Measurements from ENCODE around the gene RFFL.

RFFL gene

GRCh38 chr17:34991606-34992005 is 71.9 kb downstream of the RFFL start:
- Histone ChIP-seq H3K36me3 (ENCODE audit: control insufficient read depth, low read length) (peaks cover 92% of the 10 kb centered on the region), H3K4me2 (ENCODE audit: low read length) (no peak overlapping the region), H3K4me3 (ENCODE audit: low read length) (no peak overlapping the region)

GRCh38 chr17:34990921-34991365 is 72.6 kb downstream of the RFFL start:
- no peaks in the 10 kb centered on the region; the same call in 1 of the 2 replicates for H3F3A ChIP-seq (ENCODE audit: control insufficient read depth, insufficient read depth)
- TF ChIP-seq EZH2phosphoT487 (IDR thresholded peaks at IDR 0.05; ENCODE audit: borderline replicate concordance, low read length) (no peak), CTCF (IDR thresholded peaks at IDR 0.05; ENCODE audit: low read depth, low read length, poor library complexity, severe bottlenecking) (no peak)
- no peaks in the 10 kb centered on the region for H3K4me1 ChIP-seq (ENCODE audit: control insufficient read depth, low read length)
- H3K4me3 ChIP-seq (ENCODE audit: low read length) = no peak overlapping the region
- no peak overlapping the region for H3K4me2 ChIP-seq (ENCODE audit: low read length)
- H3K9me2 ChIP-seq (replicated peaks; ENCODE audit: control insufficient read depth, low read length) = no peaks in the 10 kb centered on the region
- H4K20me1 ChIP-seq (ENCODE audit: control insufficient read depth, insufficient read depth, low read depth, low read length) = no peaks in the 10 kb centered on the region
- 0 out of 2 replicates have a peak, but pooled peaks cover 3% of the 10 kb centered on the region for H3K79me2 ChIP-seq (ENCODE audit: control insufficient read depth, low read length)
- no peaks in the 10 kb centered on the region for H3K27me3 ChIP-seq (ENCODE audit: control insufficient read depth, low read length)
- peaks cover 92% of the 10 kb centered on the region for H3K36me3 ChIP-seq (ENCODE audit: control insufficient read depth, low read length)
- H3K9me3 ChIP-seq (ENCODE audit: control insufficient read depth, insufficient read depth, low read length) = no peaks in the 10 kb centered on the region
- H3K27ac ChIP-seq (ENCODE audit: low read depth, low read length) = no peak overlapping the region

More at GRCh38 chr17:34991606-34992005, 71.9 kb downstream of the RFFL start:
- H3K4me1 ChIP-seq (ENCODE audit: control insufficient read depth, low read length) = no peaks in the 10 kb centered on the region
- no peaks in the 10 kb centered on the region for H4K20me1 ChIP-seq (ENCODE audit: control insufficient read depth, insufficient read depth, low read depth, low read length)
- H3K27me3 ChIP-seq (ENCODE audit: control insufficient read depth, low read length) = no peaks in the 10 kb centered on the region
- no peaks in the 10 kb centered on the region for H3K9me3 ChIP-seq (ENCODE audit: control insufficient read depth, insufficient read depth, low read length)
- TF ChIP-seq CTCF (IDR thresholded peaks at IDR 0.05; ENCODE audit: low read depth, low read length, poor library complexity, severe bottlenecking) (no peak), EZH2phosphoT487 (IDR thresholded peaks at IDR 0.05; ENCODE audit: borderline replicate concordance, low read length) (no peak)
- H3K9me2 ChIP-seq (replicated peaks; ENCODE audit: control insufficient read depth, low read length) = no peaks in the 10 kb centered on the region
- H3K79me2 ChIP-seq (ENCODE audit: control insufficient read depth, low read length) = 0 out of 2 replicates have a peak, but pooled peaks cover 3% of the 10 kb centered on the region
- no peak overlapping the region for H3K27ac ChIP-seq (ENCODE audit: low read depth, low read length)
- no peaks in the 10 kb centered on the region; the same call in 1 of the 2 replicates for H3F3A ChIP-seq (ENCODE audit: control insufficient read depth, insufficient read depth)

GRCh38 chr17:34989473-34989872 is 74.0 kb downstream of the RFFL start:
- TF ChIP-seq EZH2phosphoT487 (IDR thresholded peaks at IDR 0.05; ENCODE audit: borderline replicate concordance, low read length) = no peak
- TF ChIP-seq CTCF (IDR thresholded peaks at IDR 0.05; ENCODE audit: low read depth, low read length, poor library complexity, severe bottlenecking) = no peak
- peaks cover 12% of the 10 kb centered on the region for H3K79me2 ChIP-seq (ENCODE audit: control insufficient read depth, low read length)
- no peaks in the 10 kb centered on the region; the same call in 1 of the 2 replicates for H3F3A ChIP-seq (ENCODE audit: control insufficient read depth, insufficient read depth)
- no peak overlapping the region for H3K4me2 ChIP-seq (ENCODE audit: low read length)
- H3K36me3 ChIP-seq (ENCODE audit: control insufficient read depth, low read length) = peaks cover 90% of the 10 kb centered on the region
- H3K4me3 ChIP-seq (ENCODE audit: low read length) = no peak overlapping the region
- no peaks in the 10 kb centered on the region for H3K9me2 ChIP-seq (replicated peaks; ENCODE audit: control insufficient read depth, low read length)
- H3K9me3 ChIP-seq (ENCODE audit: control insufficient read depth, insufficient read depth, low read length) = no peaks in the 10 kb centered on the region
- H3K4me1 ChIP-seq (ENCODE audit: control insufficient read depth, low read length) = no peaks in the 10 kb centered on the region
- H3K27ac ChIP-seq (ENCODE audit: low read depth, low read length) = no peak overlapping the region
- no peaks in the 10 kb centered on the region for H4K20me1 ChIP-seq (ENCODE audit: control insufficient read depth, insufficient read depth, low read depth, low read length)
- H3K27me3 ChIP-seq (ENCODE audit: control insufficient read depth, low read length) = no peaks in the 10 kb centered on the region
